HepG2 (cell line): Measurements from ENCODE around the gene CEP68. TPM values are rescaled to one million over a fixed set of nuclear protein-coding genes. Genes with fewer than 3 reads are reported as not detected.

Experiments used
- ATAC-seq: fragments of 200-7000 bp; cut with Tn5 transposase; 3 replicates; pipeline ENCODE4 v1.9.1; 2020; ENCODE audit warnings: mild to moderate bottlenecking, moderate library complexity
- BruUV-seq: library from RNA; stranded (reverse); fragments of 400-500 nt; replicated peaks from 2 replicates; lab custom pipeline; 2021; lab: Mats Ljungman, UMichigan
- CTCF ChIA-PET: fragments of 300-600 bp; formaldehyde crosslinking; extraction: SDS; loops from one replicate; lab custom pipeline; 2021; ENCODE audit warnings: low total read pairs, inconsistent platforms, low intra/inter-chr PET ratio; lab: Yijun Ruan, JAX
- POLR2A ChIA-PET: fragments of 350-600 bp; sonication (Branson Sonifier 250); formaldehyde crosslinking; loops from one replicate; lab custom pipeline; 2020; ENCODE audit warnings: antibody characterized with exemption, inconsistent platforms; lab: Yijun Ruan, JAX
- DNase-seq: peaks from one replicate; pipeline ENCODE4 v3.0.0-alpha.2; 2015; ENCODE audit warnings: low spot score
- FAIRE-seq: peaks from 3 replicates; lab custom pipeline; 2011; peaks lifted over from hg19 to GRCh38; lab: Jason Lieb, UNC
- H2AFZ ChIP-seq: one replicate; pipeline ENCODE4 v1.6.1; 2011; ENCODE audit warnings: low read length, inconsistent platforms
- H3K27ac ChIP-seq: fragments of 300-600 bp; 3 replicates; pipeline ENCODE4 v1.8.0; 2011; ENCODE audit warnings: mixed run types, mild to moderate bottlenecking, mixed read lengths, low read length, inconsistent platforms; ENCODE audit not compliant: insufficient read depth; ENCODE audit errors: extremely low read length
- H3K27me3 ChIP-seq, 2 experiments: fragments of 200-600 bp in 1 of 2; 2 replicates in 1 of 2; 3 replicates in 1 of 2; pipeline versions ENCODE4 v1.6.0 to v1.8.0; 2011; ENCODE audit warnings: low read length in 2 of 2, mild to moderate bottlenecking in 2 of 2, moderate library complexity in 2 of 2, inconsistent platforms in 1 of 2; ENCODE audit not compliant: insufficient read depth in 2 of 2, control insufficient read depth in 1 of 2
- H3K36me3 ChIP-seq, 2 experiments: fragments of 200-600 bp in 1 of 2; replicated peaks in 1 of 2; 2 replicates in 1 of 2; 3 replicates in 1 of 2; pipeline versions ENCODE4 v1.5.1 to v1.8.0; 2011; ENCODE audit warnings: low read length in 2 of 2, inconsistent platforms in 1 of 2; ENCODE audit not compliant: insufficient read depth in 2 of 2, control insufficient read depth in 1 of 2
- H3K4me1 ChIP-seq: 2 replicates; pipeline ENCODE4 v1.5.1; 2012; ENCODE audit warnings: low read length, inconsistent platforms; ENCODE audit not compliant: insufficient read depth
- H3K4me2 ChIP-seq: 2 replicates; pipeline ENCODE4 v1.6.0; 2011; ENCODE audit warnings: low read depth, low read length, inconsistent platforms
- H3K4me3 ChIP-seq, 3 experiments: fragments of 200-600 bp in 1 of 3; sonication (generic), shearing (Covaris generic) in 1 of 3; replicated peaks in 1 of 3; 2 replicates each; pipeline ENCODE4 v1.5.1; 2011 to 2016; ENCODE audit warnings: low read length in 3 of 3, inconsistent platforms in 2 of 3, low read depth in 2 of 3, mild to moderate bottlenecking in 2 of 3, control low read depth in 1 of 3, mixed read lengths in 1 of 3; ENCODE audit not compliant: insufficient read depth in 1 of 3
- H3K79me2 ChIP-seq: one replicate; pipeline ENCODE4 v1.6.1; 2011; ENCODE audit warnings: low read length, inconsistent platforms; ENCODE audit not compliant: insufficient read depth
- H3K9ac ChIP-seq: 2 replicates; pipeline ENCODE4 v1.6.0; 2011; ENCODE audit warnings: mild to moderate bottlenecking, low read depth, low read length, inconsistent platforms; ENCODE audit not compliant: insufficient read depth
- H3K9me3 ChIP-seq: 2 replicates; pipeline ENCODE4 v1.5.1; 2012; ENCODE audit warnings: mild to moderate bottlenecking, low read length
- H4K20me1 ChIP-seq: 2 replicates; pipeline ENCODE4 v1.6.0; 2011; ENCODE audit warnings: inconsistent platforms, mild to moderate bottlenecking, low read length, moderate library complexity; ENCODE audit not compliant: insufficient read depth
- BATF2 ChIP-seq: sonication (generic); formaldehyde crosslinking; IDR thresholded peaks from 2 replicates; pipeline ENCODE4 v1.8.0; 2022; ENCODE audit warnings: mild to moderate bottlenecking, missing genetic modification reagents, moderate library complexity
- BCL6 ChIP-seq: IDR thresholded peaks from 2 replicates; pipeline ENCODE4 v1.6.1; 2016; ENCODE audit warnings: missing genetic modification reagents, missing compliant biosample characterization
- CREM ChIP-seq, 2 experiments: sonication (generic) in 1 of 2; formaldehyde crosslinking in 1 of 2; IDR thresholded peaks; 2 replicates each; pipeline versions ENCODE4 v1.4.0 to v1.6.1; 2016 to 2020; ENCODE audit warnings: antibody characterized with exemption in 1 of 2, mild to moderate bottlenecking in 1 of 2, missing genetic modification reagents in 1 of 2
- DRAP1 ChIP-seq: IDR thresholded peaks from 2 replicates; pipeline ENCODE4 v1.6.1; 2016; ENCODE audit warnings: missing genetic modification reagents, missing compliant biosample characterization
- KDM1A ChIP-seq: IDR thresholded peaks from 2 replicates; pipeline ENCODE4 v1.6.1; 2016; ENCODE audit warnings: missing compliant biosample characterization
- MED13 ChIP-seq: sonication (generic); formaldehyde crosslinking; IDR thresholded peaks from 2 replicates; pipeline ENCODE4 v1.5.0; 2020; ENCODE audit warnings: missing genetic modification reagents
- SNAPC5 ChIP-seq: sonication (generic); formaldehyde crosslinking; IDR thresholded peaks from 2 replicates; pipeline ENCODE4 v1.8.1; 2023; ENCODE audit warnings: mild to moderate bottlenecking, missing genetic modification reagents, borderline replicate concordance
- TGIF2 ChIP-seq: IDR thresholded peaks from 2 replicates; pipeline ENCODE4 v1.6.1; 2016; ENCODE audit warnings: control low read depth, missing compliant biosample characterization
- ZFP36 ChIP-seq: fragments of 150-350 bp; IDR thresholded peaks from 2 replicates; pipeline ENCODE4 v1.6.1; 2018; ENCODE audit warnings: borderline replicate concordance, low read length, low read depth; ENCODE audit not compliant: partially characterized antibody
- ZNF12 ChIP-seq: sonication (generic); formaldehyde crosslinking; IDR thresholded peaks from 2 replicates; pipeline ENCODE4 v1.5.0; 2020; ENCODE audit warnings: missing genetic modification reagents
- ZNF18 ChIP-seq: sonication (generic); formaldehyde crosslinking; IDR thresholded peaks from 2 replicates; pipeline ENCODE4 v1.8.0; 2022; ENCODE audit warnings: mild to moderate bottlenecking, missing genetic modification reagents; ENCODE audit not compliant: insufficient replicate concordance
- ZNF564 ChIP-seq: sonication (generic); formaldehyde crosslinking; IDR thresholded peaks from 2 replicates; pipeline ENCODE4 v1.8.1; 2023; ENCODE audit warnings: mild to moderate bottlenecking, missing genetic modification reagents
- in situ Hi-C: cut with HindIII; loops from 2 replicates; pipeline ENCODE4 v1.10.0; 2017; ENCODE audit warnings: low pct_unique_long_range_greater_than_20kb; ENCODE audit not compliant: extremely low pct_ligation_motif_present
- intact Hi-C: fragments of 100-400 bp; cut with micrococcal nuclease; formaldehyde crosslinking; loops from one replicate; pipeline ENCODE4 v1.10.0; 2022; ENCODE audit not compliant: unreplicated experiment
- polyA plus RNA-seq, 8 experiments: library from polyadenylated mRNA; depleted of rRNA in 3 of 8; stranded (reverse) in 7 of 8; unstranded in 1 of 8; fragments of >200 nt; fragmentation: Illumina TruSeq in 4 of 8; extraction: Trizol in 4 of 8; gene quantifications; 2 replicates each; pipeline versions ENCODE4 v1.2.1 to v1.2.3, GENCODE V29; 2011 to 2016; ENCODE audit warnings: low read depth in 4 of 8, missing spikeins in 1 of 8, mixed read lengths in 1 of 8; ENCODE audit not compliant: insufficient read depth in 1 of 8
- total RNA-seq, 5 experiments: library from RNA; depleted of rRNA; stranded (reverse); fragments of >200 nt; fragmentation: Illumina TruSeq; extraction: Trizol; gene quantifications; 2 replicates each; pipeline ENCODE4 v1.2.3, GENCODE V29; 2016; ENCODE audit warnings: low read depth in 1 of 5

CEP68 gene
- total and polyA plus RNA-seq, 2 of the 13 experiments (the other 11 are each of a cell fraction or from before 2014, with no cell fraction given) = 5.7 to 9.3 TPM

GRCh38 chr2:65114921-65115320 is 58.7 kb downstream of the CEP68 start:
- in situ Hi-C loops = no loop called here
- no peaks in the 10 kb centered on the region for H3K9me3 ChIP-seq
- no peak overlapping the region for H3K27ac ChIP-seq
- CTCF ChIA-PET = no interaction called here
- H3K79me2 ChIP-seq = peaks cover 98% of the 10 kb centered on the region
- H3K9ac ChIP-seq = no peak overlapping the region
- H3K36me3 ChIP-seq = peaks cover 3 to 13% of the 10 kb centered on the region in 2 experiments
- no peak overlapping the region for H2AFZ ChIP-seq
- H3K27me3 ChIP-seq = no peaks in the 10 kb centered on the region
- peaks cover 94% of the 10 kb centered on the region for H4K20me1 ChIP-seq
- TF ChIP-seq ZNF564 = peak; percentile 99
- TF ChIP-seq TGIF2 (CRISPR knock-in tag) = no peak
- TF ChIP-seq BATF2 (CRISPR knock-in tag) = no peak
- TF ChIP-seq ZFP36 = no peak
- TF ChIP-seq ZNF12 (CRISPR knock-in tag) = peak; percentile 57; the same call in 1 of the 2 replicates
- ATAC-seq (no peak), FAIRE-seq (no peak), DNase-seq (no peak)
- TSS peak; percentile 11 for BruUV-seq
- H3K4me2 ChIP-seq = no peak overlapping the region
- POLR2A ChIA-PET = no interaction called here
- H3K4me1 ChIP-seq = peaks cover 47% of the 10 kb centered on the region
- intact Hi-C loops = no loop called here
- no peak overlapping the region for H3K4me3 ChIP-seq

GRCh38 chr2:65116645-65117044 is 60.4 kb downstream of the CEP68 start:
- H3K9ac ChIP-seq = no peak overlapping the region
- intact Hi-C loops = no loop called here
- no TSS peak for BruUV-seq
- peaks cover 98% of the 10 kb centered on the region for H3K79me2 ChIP-seq
- H3K4me1 ChIP-seq = peaks cover 47% of the 10 kb centered on the region
- ChIA-PET POLR2A (interaction anchor here (4.2 kb wide), 1 partner anchor 13 kb away, joined by 20 read pairs; the partner anchor contains the start of gene RAB1A), CTCF (no interaction called here)
- in situ Hi-C loops = no loop called here
- 0 out of 2 replicates have a peak, but pooled peaks have one; percentile 24 for TF ChIP-seq BCL6 (CRISPR knock-in tag)
- TF ChIP-seq KDM1A (CRISPR knock-in tag) = no peak
- no peak for TF ChIP-seq ZNF18 (CRISPR knock-in tag)
- TF ChIP-seq CREM (IDR thresholded peaks at IDR 0.05) = no peak
- TF ChIP-seq CREM (CRISPR knock-in tag; IDR thresholded peaks at IDR 0.05) = no peak
- no peak for TF ChIP-seq DRAP1
- no peak for TF ChIP-seq MED13 (CRISPR knock-in tag)
- no peak for TF ChIP-seq SNAPC5 (CRISPR knock-in tag)
- H3K36me3 ChIP-seq = peaks cover 3 to 14% of the 10 kb centered on the region in 2 experiments
- H2AFZ ChIP-seq = no peak overlapping the region
- no peaks in the 10 kb centered on the region for H3K27me3 ChIP-seq
- H3K9me3 ChIP-seq = no peaks in the 10 kb centered on the region
- H4K20me1 ChIP-seq = peaks cover 94% of the 10 kb centered on the region
- H3K27ac ChIP-seq = no peak overlapping the region
- no peak overlapping the region for H3K4me2 ChIP-seq
- ATAC-seq (peak; percentile 53; the same call in 2 of the 3 replicates), DNase-seq (no peak), FAIRE-seq (no peak)
- H3K4me3 ChIP-seq = no peak overlapping the region
